ENCODE measurements around the gene RAI14.

Gene RAI14

DNA sequence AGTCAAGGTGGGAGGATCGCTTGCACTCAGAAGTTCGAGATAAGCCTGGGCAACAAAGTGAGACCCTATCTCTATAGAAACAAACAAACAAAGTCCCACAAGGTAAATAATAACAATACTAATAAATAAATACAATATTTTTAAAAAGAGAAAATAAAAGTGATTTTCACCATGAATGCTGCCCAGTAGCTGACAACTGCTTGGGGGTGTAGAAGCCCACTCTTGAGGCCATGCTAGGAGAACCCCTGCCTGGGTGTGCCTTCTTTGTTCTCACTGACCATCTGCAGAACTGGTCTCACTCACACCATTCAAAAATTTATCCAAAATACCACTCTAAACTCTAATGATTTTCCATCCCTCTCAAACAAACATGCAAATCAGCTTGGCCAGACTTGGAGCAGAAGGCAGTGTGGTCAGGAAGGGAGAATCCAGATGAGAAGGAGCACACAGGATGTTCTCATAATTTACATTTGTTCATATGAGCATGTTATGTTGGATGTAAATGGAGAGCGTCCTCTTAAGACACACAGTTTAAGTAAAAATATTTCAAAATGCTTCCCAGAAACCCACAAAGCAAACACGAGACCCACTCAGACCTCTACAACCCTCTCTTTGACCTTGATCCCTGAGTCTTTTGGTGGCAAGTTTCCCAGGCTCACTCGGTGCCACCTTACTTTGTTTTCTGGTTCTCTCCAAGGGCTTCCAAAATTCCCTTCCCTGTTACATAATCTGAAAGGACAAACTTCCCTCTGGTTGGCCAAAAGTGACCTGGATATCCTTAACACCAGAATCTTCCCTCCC, 7.9 kb upstream of the RAI14 start:
- DNase-seq: no peak

DNA sequence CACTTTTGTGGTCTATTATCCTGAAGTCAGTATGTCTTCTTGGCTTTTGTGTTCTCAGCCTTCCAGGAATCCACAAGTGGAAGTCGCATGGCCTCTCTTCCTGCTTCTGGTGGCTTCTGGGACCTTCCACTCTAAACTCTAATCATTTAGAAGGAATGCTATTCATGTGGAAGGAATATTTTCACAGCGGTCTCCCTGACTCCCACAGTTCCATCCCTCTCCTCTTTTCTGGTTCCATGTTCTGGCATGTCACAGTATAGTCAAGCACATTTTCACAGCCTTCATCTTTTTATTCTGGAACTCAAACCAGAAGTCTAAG, 7.3 kb upstream of the RAI14 start:
- no peak for DNase-seq

DNA sequence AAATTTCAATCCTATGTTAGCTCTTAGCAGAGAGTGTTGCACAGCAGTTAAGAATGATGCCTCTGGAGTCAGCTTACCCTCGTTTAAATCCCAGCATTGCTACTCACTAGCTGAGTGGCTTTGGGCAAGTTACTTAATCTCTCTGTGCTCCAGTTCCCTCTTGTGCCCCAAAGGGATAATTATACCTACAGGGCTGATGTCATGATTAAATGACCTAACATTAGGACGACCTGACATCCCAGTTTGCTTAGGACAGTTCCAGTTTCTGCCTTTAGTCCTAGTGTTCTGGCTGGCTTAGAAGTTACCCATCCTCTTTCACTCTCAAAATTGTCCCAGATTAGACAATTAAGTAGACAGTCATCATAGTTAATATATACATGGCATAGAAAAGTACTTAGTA, 4.3 kb upstream of the RAI14 start:
- no peak for DNase-seq

DNA sequence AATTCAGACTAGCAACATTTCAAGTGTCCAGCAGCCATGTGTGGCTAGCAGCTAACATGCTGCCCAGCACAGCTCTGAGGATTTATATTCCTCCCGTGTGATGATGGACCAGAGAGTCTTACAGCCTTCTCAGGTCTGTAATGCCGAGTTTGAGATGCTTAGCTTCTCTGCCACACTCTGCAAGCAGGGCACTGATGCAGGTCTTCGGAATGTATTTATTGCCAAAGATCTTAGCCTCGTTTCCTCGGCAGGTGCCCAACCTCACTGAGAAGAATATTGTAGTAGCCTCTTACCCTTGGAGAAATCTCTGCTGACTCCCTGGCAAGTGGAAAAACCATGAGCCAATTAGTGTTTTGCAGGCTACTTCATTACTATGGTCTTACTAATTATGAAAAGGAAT, 3.7 kb upstream of the RAI14 start:
- DNase-seq: no peak

DNA sequence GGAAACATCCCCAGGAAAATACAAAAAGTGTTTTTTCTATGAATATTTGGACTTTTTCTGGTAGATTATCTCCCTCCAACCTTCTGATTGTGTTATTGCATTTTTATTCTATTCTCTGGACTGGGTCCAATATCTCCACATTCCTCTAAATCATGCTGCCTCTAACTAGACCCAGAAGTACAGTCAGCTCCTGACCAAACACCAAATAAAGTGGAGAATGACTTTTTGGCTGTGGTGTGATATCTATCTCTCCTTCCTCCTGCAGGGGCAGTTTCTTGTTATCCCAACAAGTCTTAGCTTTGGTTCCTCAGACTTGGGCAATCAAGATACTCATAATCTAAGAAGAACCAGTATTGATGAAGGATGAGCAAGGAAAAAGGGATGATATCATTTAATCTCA, 3.2 kb upstream of the RAI14 start:
- DNase-seq: no peak

DNA sequence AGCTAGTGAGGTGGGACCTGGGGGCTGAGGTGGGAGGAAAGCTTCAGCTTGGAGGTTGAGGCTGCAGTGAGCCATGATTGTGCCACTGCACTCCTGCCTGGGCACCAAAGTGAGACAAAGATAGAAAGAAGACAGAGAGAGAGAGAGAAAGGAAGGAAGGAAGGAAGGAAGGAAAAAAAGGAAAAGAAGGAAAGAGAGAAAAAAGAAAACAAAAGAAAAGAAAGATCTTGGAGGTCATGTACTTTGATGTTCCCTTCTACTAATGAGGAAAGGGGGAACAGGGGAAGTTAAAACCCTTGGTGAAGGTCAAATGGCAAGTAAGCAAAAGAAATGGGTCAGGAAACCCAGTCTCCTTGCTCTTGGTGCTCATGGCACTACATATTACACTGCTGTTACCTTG, 2.4 kb upstream of the RAI14 start:
- DNase-seq: no peak

DNA sequence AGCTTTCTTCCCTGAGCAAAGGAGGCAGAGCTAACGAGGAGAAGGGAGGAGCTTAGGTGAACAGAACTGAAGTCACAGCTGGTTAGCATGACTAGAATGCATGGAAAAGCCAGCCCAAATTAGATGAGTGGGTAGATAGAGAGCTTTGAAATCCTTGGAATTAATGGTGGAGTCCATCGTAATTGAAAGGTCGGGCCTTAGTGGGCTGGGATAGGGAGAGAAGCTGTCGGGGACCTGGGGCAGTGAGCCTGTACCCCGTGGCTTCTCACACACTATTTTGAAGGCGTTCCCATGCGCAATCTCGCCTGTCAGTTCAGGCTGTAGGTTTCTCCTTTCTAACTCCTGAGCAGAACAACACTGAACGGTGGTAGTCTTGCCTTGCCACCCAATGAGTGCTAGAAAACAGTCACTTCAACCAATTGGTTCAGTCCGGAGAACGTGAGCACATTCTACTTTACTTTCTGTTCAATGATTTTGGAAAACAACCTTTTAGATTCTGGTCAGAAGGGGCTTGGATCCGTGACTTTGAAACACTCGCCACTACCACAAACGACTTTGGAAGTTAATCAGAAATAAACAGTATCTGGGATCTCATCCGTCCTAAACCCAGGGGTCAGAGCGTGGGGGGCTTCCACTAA, 655 bp upstream of the RAI14 start:
- peak; percentile 78 for DNase-seq

DNA sequence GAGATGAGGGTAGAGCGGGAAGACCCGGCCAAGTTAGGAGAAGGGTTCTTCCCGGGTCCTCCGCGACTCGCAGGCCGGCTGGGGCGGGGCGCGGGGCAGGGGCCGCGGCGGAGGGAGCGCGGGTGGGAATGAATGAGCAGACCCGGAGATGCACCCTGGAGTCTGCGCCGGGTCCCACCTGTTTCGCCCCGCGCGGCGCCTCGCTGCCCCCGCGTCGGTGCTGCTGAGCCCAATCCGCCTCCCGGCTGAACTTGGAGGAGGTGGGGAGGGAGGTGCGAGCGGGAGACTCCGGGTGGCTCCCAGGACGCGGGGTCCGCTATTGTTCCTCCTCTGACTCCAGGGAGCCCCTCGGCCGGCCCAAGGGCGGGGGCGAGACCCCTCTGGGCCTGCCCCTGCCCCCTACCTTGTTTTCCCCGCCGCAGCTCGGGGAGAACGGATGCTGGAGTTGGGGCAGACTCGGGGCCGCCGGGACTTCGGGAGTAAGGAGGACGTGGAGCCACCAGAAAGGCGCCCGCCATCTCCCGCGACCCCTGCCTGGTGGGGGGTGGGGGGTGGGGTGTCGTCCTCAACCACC, 659 bp downstream of the RAI14 start:
- peak; percentile 57 for DNase-seq

DNA sequence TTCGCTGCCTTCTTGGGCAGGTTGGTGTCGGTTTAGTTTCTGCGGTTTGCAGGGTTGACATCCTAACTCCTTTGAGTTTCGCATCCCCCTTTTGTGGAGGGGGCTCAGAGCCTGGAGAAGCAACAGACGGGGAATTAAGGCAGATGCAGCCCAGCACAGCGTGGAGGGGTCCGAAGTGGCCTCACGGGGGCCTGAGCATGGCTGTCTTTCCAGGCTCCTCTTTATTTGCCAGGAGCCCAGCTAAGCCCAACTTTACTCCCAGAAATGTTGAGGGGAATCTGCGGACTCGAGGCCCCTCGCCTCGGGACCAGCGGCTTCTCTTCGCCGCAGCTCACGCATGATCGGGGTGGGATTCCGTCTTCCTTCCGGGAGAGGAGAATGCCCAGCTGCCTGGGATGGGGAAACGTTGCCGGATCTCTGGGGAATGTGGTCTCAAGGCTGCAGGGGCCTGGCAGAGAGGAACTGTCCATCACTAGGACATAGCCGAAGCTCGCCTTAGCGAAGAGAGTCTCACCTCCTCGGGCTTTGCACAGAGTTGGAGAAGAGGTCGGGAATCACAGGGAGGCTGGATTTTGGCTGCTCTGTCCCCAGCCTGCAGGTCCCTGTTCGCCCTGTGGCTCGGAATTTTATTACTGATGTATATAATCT, 1.3 kb downstream of the RAI14 start:
- peak; percentile 45 for DNase-seq

DNA sequence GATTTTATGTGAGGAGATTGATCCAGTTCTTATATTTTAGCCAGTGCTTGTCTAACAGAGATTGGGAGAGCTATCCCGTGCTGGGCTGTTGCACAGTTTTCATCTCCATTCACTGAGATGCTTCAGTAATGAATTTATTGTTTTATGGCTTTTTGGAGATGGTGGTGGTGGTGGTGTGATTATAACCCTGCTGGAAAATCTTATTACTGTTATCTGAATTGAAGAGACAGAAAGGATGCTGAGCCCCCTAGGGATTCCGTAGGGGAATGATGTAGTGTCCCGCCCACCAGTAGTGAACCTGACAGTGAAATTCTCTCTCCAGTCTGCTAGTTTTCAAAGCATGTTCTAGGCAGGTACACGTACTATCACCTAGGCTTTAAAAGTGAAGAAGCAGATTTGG, 1.9 kb downstream of the RAI14 start:
- no peak for DNase-seq

DNA sequence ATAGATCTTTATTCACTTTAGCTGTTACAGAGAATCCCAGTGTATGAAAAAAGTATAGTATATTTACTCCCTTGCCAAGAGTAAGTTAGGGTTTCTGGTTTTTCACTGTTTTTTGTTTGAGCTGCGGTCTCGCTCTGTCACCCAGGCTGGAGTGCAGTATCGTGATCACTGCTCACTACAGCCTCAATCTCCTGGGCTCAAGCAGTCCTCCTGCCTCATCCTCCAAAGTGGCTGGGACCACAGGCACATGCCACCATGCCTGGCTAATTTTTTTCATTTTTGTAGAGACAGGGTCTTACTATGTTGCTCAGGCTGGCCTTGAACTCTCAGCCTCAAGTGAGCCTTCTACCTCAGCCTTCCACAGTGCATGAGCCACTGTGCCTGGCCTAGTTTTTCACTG, 3.0 kb downstream of the RAI14 start:
- DNase-seq: no peak

DNA sequence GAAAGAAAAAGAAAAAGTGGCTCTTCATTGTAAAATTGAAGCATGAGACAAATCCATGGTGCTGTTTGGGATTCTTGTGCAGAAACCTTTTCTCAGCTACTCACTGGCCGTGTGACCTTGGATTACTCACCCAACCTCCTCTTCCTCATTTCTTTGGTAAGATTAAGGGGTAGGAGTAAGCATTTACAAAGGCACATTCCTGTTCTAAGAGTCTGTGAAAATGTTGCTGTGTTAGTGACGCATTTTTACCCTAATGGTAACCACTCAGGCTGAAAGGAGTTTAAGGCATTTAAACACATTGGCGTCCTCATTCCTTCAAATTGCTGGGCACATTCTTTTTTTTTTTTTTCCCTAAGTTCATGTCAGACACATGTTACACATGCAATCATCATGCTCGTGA, 4.3 kb downstream of the RAI14 start:
- no peak for DNase-seq

DNA sequence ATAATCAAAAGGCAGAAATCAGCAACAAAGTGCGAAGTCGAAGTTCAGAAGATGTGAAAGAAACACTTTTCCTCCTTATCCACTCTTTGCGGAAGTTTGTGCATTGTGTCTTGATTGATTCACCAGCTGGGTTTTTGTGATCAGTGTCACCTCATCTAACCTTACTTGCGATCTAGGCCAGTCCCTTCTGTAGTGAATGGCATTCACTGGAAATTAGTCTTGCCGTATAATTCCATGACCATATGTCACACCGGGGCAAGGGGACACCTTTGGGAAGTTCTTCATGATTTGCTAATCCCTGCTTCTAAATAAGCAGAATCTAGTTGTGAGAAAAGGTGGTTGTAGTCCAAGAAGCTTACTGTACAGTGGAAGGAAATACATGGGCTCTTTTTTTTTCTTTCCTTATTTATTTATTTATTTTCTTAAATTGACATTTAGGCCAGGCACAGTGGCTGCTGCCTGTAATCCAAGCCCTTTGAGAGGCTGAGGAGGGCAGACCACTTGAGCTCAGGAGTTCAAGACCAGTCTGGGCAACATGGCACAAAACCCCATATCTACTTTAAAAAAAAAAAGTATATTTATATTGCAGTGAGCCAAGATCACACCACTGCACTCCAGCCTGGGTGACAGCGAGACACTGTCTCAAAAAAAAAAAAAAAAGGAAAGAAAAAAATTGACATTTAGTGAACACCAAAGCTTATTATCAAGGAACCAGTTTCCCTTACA, 7.8 kb downstream of the RAI14 start:
- no peak for DNase-seq

DNA sequence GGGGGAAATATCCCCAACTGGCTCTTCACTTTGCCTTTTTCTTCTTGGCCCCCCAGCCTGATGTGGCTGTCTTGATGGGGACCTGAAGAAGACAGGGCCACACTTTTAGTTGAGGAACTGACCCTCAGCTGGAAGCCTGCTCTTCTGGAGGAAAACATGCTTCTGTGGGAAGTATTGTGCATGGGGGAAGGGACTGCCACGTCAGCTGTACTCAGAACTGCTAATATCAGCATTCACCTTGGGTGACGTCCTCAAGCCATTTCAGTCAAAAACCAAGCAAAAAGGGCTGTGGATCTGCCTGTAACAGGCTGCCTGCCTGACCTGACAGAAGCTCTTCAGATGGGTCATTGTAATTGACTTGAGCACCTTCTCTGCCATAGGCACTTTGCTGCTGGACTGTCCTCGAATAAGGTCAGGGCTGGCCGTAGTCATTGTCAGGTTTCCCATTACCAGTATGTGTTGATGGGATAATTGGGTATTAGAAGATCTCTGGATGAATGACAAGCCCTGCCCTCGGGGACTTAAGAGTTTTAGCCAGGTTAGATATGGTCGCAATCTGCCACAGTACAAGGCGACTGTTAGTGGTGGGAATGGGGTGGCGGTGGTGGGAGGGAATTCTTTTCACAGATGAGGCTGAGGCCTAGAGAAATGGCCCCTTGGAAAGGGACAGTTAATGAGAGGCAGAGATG, 10.4 kb downstream of the RAI14 start:
- no peak for DNase-seq

DNA sequence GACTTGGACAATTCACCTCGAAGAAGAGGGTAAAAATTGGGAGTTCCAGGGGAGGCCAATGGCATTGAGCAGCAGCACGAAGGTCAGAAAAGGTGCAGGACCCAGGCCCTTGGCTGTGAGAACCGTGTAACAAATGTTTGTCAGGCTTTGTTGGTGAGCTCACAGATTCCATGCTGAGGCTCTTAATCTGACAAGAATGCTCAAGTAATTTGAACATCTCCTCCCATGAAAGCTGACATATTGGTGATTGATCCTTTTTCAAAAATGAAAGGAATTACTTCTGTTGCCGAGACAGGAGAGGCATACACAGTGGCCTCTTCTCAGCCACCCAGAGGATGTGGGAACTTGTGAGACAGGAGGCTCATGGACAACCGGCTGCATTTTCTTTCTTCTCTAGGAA, 11.6 kb downstream of the RAI14 start:
- DNase-seq: no peak

DNA sequence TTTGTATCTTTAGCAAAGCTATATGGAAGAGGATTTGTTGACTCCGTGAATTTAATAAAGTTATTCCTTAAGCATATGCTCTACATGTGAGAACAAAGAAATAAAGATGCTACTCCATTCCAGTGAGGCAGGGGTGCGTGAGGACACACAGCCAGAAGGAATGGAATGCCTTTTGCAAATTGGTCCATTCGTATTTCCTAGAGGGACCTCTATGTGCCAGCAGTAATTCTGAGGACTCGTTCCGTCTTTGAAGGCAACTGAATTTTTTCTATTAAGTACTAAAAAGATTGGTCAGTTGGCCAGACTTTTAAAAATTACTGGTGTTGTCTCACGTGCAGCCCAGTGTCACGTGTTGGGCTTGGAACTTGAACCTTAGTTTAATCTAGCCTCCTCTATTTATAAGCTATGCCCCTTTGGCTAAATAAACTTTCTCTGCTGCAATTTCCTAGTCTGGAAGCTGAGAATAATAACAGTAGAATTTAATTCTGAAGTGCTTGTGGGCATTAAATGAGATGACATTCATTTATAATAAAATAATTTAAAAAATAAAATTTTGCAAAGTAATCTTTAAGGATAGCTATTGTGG, 13.9 kb downstream of the RAI14 start:
- DNase-seq: no peak

DNA sequence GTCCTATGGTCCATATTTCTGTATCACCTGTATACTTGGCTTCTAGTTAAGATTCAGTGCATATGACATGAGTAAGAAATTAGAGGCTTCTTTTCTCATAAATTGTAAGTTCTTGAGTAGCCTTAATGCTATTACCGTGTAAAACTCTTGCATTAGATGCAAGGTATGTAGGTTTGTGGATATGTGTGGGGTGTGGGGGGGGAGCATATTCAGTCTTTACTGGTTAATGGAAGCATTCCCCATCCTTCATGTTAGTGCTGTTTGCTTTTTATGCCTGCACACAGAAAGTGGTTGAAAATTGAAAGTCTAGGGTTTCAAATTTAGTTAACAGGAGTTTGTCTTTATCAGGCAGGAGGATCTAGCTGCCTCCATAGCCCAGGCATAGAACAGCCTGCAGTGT, 16.1 kb downstream of the RAI14 start:
- DNase-seq: no peak

DNA sequence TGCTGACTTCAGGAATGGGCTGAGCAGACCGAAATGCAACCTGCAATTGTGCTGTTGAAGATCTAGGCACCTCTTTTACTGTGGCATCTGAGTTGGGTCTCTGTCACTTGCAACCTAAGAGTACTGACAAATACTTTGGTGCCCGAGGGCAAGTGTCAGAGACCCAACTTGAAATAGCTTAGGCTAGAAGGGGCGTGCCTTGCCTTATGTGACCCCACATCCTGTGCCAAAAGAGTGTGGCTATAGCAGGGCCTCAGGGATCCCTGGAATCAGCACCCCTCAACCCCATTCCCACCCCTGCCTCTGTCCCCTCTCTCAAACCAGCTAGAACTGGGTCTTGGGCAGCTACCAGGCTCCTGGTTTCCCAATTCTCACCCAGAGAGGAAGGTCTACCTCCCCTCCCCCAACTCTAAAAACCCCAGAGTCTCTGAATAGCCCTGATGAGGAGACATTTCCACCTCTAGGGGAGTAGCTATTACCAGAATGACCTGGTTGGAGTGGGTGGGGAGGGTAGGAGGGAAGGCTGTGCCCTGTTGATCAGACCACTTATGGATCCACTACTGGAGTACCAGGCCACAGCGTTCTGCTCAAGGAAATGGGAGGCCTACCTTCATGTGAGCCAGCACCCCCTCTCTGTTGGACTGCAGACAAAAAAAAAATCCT, 17.5 kb downstream of the RAI14 start:
- no peak for DNase-seq

DNA sequence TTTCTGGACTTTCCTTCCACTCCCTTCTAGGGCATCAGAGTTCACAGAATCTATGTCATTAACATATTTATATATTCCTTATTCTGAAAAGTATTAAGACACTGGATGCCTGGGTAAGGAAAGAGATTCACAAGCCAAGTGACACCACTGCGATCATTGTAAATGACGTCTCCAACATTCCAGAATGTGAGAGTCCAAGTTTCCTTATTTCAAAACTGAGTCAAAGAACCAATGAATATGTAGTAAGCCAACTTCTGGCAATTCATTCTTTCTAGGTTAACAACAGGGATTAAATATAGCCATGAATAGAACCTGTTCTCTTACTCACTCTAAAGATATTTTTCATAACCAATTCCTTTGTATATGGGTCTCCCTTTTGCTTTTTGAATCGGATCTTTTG, 18.1 kb downstream of the RAI14 start:
- no peak for DNase-seq

DNA sequence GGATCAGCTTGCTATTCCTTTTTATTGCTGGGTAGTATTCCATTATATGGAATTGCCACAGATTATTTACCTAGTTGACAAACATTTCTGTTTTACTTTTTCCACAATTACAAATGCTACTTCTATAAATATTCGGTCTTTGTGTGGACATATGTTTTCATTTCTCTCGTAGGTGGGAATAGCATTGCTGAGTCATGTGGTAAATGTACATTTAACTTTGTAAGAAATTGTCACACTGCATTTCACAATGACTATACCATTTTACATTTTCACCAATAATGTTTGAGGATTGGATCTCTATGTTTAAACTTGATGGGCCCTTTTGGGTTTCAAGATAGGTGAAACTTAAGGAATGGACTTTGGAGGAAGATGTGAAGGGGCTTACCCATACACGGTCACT, 19.7 kb downstream of the RAI14 start:
- DNase-seq: no peak

DNA sequence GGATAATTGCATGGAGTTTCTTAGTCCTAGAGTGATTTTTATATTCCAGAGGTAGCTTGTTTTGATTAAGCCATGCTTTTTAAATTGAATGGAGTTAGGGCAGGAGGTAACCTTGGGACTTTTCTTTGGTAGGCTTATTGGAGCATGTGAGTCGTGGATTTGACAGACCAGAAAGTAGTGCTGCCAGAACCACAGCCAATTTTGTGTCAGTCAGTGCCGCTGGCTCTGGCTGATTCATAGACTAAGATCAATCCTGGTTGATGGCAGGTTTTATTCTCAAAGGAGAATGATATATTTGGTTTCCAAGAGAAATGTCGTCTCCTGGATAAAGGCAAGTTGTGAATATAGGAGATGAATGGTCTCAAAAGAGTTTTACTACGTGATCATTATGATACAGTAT, 20.3 kb downstream of the RAI14 start:
- no peak for DNase-seq

DNA sequence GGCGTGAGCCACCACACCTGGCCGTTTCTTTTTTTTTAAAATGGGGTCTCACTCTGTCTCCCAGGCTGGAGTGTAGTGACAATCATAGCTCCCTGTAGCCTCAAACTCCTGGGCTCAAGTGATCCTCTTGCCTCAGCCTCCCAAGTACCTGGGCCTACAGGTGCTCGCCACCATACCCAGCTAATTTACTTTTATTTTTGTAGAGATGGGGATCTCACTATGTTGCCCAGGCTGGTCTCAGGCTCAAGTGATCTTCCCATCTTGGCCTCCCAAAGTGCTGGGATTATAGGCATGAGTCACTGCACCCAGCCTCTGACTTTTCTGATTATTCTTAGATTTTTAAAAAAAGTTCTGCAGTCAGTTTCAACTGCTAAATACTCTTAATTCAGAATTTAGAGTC, 21.3 kb downstream of the RAI14 start:
- DNase-seq: no peak

Measured in right hindlimb (tissue), 1 donor.